BE2C (cell line): ENCODE results near the gene SLC39A3.
A peak's percentile ranks its signal among the peaks of the same experiment; 100 is the strongest.

Experiments used
- DNase-seq: peaks from one replicate; pipeline ENCODE4 v3.0.0-alpha.2; 2020
- H3K27me3 ChIP-seq: fragments of 250-450 bp; sonication (Bioruptor Pico); 2 replicates; pipeline ENCODE4 v1.5.1; 2020; ENCODE audit warnings: mild to moderate bottlenecking
- H3K36me3 ChIP-seq: fragments of 250-450 bp; sonication (Bioruptor Pico); 2 replicates; pipeline ENCODE4 v1.5.1; 2020; ENCODE audit warnings: mild to moderate bottlenecking
- H3K4me1 ChIP-seq: fragments of 250-450 bp; sonication (Bioruptor Pico); 2 replicates; pipeline ENCODE4 v1.5.1; 2020
- H3K4me3 ChIP-seq: 2 replicates; pipeline ENCODE4 v1.5.1; 2011; ENCODE audit warnings: low read depth, low read length
- H3K9me3 ChIP-seq: fragments of 250-450 bp; sonication (Bioruptor Pico); 2 replicates; pipeline ENCODE4 v1.5.1; 2020
- TF ChIP-seq, protein P1 (sequence below): IDR thresholded peaks from 2 replicates; pipeline ENCODE4 v1.5.1; 2012; ENCODE audit warnings: mild to moderate bottlenecking, low read depth, low read length

Gene SLC39A3

DNA sequence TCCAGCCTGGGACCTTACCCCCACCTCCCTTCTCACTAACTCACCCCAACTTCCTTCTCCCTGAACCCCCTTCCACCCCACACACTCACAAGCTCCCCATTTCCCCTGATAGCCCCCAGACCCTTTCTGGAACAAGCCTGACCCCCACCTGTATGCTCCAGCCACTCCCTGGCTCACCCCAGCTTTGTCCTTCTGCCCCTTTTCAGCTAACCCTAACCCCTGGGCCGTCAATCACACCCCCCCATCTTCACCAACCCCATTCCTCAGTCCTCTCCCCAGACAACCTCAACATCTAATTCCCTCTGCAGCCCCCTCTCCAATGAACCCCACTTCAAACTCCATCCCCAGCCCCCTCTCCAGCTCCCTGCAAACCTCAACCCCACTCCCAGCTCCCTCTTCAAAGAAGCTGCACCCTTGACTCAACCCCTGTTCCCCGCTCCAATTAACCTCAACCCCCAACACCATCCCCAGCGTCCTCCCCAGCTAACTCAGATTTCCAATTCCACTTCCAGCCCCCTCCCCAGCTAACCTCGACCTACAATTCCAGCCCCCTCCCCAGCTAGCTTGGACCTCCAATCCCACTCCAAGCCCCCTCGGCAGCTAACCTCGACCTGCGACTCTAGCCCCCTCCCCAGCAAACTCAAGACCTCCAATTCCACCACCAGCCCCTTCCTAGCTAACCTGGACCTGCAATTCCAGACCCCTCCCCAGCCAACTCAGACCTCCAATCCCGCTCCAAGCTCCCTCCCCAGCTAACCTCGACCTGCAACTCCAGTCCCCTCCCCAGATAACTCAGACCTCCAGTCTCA is 38.3 kb downstream of the SLC39A3 start:
- TF ChIP-seq, protein P1, sequence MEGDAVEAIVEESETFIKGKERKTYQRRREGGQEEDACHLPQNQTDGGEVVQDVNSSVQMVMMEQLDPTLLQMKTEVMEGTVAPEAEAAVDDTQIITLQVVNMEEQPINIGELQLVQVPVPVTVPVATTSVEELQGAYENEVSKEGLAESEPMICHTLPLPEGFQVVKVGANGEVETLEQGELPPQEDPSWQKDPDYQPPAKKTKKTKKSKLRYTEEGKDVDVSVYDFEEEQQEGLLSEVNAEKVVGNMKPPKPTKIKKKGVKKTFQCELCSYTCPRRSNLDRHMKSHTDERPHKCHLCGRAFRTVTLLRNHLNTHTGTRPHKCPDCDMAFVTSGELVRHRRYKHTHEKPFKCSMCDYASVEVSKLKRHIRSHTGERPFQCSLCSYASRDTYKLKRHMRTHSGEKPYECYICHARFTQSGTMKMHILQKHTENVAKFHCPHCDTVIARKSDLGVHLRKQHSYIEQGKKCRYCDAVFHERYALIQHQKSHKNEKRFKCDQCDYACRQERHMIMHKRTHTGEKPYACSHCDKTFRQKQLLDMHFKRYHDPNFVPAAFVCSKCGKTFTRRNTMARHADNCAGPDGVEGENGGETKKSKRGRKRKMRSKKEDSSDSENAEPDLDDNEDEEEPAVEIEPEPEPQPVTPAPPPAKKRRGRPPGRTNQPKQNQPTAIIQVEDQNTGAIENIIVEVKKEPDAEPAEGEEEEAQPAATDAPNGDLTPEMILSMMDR: no peak
- H3K4me3 ChIP-seq: peak overlapping the region; percentile 55

DNA sequence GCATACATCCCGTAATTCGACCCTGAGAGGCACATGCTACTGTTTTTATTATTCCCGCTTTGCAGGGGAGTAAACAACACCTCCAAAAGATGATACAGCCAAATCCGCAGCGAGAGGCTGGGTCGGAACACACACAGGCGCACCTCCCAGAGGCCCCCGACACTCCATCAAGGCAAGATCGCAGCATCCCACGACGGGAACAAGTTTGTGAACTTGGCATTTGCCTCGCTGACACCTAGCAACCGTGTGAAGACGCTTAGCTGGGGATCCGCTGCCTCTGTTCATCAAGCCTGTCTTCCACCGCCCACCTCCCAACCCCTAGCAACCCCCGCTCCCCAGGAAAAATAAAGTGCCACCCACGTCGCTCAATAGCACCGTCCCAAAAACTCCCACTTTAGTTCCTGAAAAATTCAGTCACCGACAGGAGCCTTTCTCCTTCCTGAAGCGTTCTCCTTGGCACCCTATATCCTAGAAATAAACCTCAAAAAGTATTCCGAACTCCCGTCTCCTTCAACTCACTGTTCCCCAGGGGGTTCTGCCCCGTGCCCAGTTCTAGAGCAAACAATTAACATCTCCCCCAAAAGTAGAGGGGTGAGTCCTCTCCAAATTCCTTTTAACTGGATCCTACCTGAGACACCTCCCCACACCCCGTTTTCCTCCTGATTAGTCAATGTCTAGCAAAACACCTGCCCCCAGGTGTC is 39.0 kb downstream of the SLC39A3 start:
- H3K9me3 ChIP-seq: no peaks in the 10 kb centered on the region
- no peaks in the 10 kb centered on the region for H3K36me3 ChIP-seq
- peaks cover 9% of the 10 kb centered on the region for H3K27me3 ChIP-seq
- TF ChIP-seq, protein P1: no peak
- H3K4me3 ChIP-seq: no peak overlapping the region
- DNase-seq: no peak
- no peaks in the 10 kb centered on the region for H3K4me1 ChIP-seq

More for the DNA sequence above, 38.3 kb downstream of the SLC39A3 start:
- Histone ChIP-seq H3K36me3 (no peaks in the 10 kb centered on the region), H3K4me1 (no peaks in the 10 kb centered on the region), H3K27me3 (peaks cover 9% of the 10 kb centered on the region), H3K9me3 (no peaks in the 10 kb centered on the region)
- DNase-seq: no peak

DNA sequence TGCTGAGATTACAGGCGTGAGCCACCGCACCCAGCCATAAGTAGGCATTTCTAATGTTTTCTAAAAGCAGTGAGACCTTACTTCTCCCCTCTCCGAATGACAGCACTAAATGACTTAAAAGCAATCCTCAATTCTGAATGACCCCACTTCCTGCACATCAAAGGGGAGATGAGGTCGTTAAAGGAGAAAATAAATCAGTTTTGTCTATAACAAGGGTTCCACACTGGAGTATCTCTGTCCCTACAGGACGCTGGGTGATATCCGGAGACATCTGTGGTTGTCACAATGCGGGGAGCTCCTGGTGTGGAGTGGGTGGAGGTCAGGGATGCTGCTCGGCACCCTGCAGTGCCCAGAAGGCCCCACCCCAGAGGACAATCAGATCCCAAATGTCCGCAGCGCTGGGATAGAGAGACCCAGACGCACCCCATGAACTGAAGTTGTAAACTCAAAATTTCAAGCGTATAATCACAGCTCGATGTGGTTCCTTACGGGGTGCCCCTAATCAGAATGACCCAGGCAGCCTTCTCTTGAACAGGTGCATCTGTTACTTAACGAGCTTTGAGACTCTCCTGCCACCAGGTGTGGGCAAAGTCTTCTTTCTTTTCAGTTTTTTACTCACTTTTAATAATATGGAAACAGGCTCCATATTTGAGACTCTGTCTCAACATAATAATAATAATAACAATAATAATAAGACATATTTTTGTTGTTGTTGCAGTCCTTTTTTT is 40.2 kb downstream of the SLC39A3 start:
- TF ChIP-seq, protein P1: no peak
- peaks cover 9% of the 10 kb centered on the region for H3K27me3 ChIP-seq
- H3K9me3 ChIP-seq: no peaks in the 10 kb centered on the region
- no peaks in the 10 kb centered on the region for H3K4me1 ChIP-seq
- no peak overlapping the region for H3K4me3 ChIP-seq
- no peaks in the 10 kb centered on the region for H3K36me3 ChIP-seq
- DNase-seq: no peak

DNA sequence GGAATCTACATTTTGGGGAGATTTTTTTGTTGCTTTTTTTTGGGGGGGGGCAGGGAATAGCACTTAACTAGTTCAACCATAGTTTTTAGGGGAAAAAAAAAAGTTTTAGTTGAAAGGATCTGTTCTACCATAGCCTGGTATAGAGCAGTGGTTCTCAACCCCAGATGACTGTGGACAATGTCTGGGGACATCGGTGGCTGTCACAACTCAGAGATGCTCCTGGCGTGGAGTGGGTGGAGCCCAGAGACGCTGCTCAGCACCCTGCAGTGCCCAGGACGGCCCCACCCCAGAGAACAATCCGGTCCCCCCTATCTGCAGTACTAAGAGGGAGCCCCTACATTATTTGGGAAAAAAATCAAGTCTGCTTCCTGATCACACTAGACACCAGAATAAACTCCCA is 45.6 kb downstream of the SLC39A3 start:
- no peak overlapping the region for H3K4me3 ChIP-seq
- H3K9me3 ChIP-seq: no peaks in the 10 kb centered on the region
- H3K4me1 ChIP-seq: no peaks in the 10 kb centered on the region
- H3K27me3 ChIP-seq: no peaks in the 10 kb centered on the region
- no peak for DNase-seq
- H3K36me3 ChIP-seq: no peaks in the 10 kb centered on the region
- TF ChIP-seq, protein P1: no peak

DNA sequence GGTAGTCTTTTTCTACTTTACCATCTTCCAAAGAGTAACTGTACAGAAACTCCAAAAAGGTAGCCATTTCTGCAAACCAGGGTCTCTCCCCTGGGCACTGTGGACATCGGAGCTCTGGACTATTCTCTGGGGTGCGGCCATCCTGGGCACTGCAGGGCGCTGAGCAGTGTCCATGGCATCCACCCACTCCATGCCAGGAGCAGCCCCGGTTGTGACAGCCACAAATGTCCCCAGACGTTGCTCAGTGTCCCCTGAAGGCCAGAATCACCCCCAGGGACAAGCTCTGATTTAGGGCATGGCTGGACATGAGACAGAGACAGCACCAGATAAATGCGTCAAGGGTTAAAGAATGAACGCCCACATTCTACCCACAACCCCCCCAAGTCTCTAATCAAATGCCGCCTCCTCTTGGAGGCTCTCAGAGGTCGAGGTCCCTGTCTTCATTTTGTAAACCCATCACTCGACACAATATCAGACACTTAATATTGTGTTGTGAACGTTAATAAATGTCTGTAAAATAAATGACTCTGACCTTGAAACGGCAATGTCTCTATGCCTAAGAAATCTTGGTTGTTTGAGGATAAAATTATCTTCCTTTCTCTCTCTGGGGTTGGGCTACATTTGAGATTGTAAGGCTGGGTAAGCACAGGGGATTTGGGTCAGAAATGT is 46.2 kb downstream of the SLC39A3 start:
- Histone ChIP-seq H3K36me3 (no peaks in the 10 kb centered on the region), H3K4me3 (no peak overlapping the region), H3K27me3 (no peaks in the 10 kb centered on the region), H3K4me1 (no peaks in the 10 kb centered on the region), H3K9me3 (no peaks in the 10 kb centered on the region)
- TF ChIP-seq, protein P1: no peak
- no peak for DNase-seq
